ENCODE measurements around the gene SORCS1.

Gene SORCS1

GRCh38 chr10:106957823-106958588 lies 206.5 kb downstream of the SORCS1 start:
- Mint-ChIP-seq H3K4me1 (no peaks in the 10 kb centered on the region), H3K36me3 (ENCODE audit: low read depth) (no peaks in the 10 kb centered on the region), H3K27ac (peak overlapping the region in 1 of 3 experiments; percentile 21), H3K4me3 (no peak overlapping the region), H3K9me3 (peaks cover 4% of the 10 kb centered on the region), H3K27me3 (ENCODE audit: low read depth) (peaks cover 3% of the 10 kb centered on the region)
- TF ChIP-seq CTCF (IDR thresholded peaks at IDR 0.05; ENCODE audit: unreplicated experiment in 3 of 3), result no peak

GRCh38 chr10:106956216-106956915 lies 208.1 kb downstream of the SORCS1 start:
- Mint-ChIP-seq H3K4me1 (no peaks in the 10 kb centered on the region), H3K4me3 (no peak overlapping the region), H3K27me3 (ENCODE audit: low read depth) (peaks cover under 1% of the 10 kb centered on the region), H3K36me3 (ENCODE audit: low read depth) (no peaks in the 10 kb centered on the region), H3K27ac (no peak overlapping the region), H3K9me3 (no peaks in the 10 kb centered on the region)
- no peak for TF ChIP-seq CTCF (IDR thresholded peaks at IDR 0.05; ENCODE audit: unreplicated experiment in 3 of 3)

GRCh38 chr10:106955133-106955532 lies 209.4 kb downstream of the SORCS1 start:
- no peaks in the 10 kb centered on the region for H3K9me3 Mint-ChIP-seq
- H3K27ac Mint-ChIP-seq, result no peak overlapping the region

GRCh38 chr10:106952033-106952432 lies 212.5 kb downstream of the SORCS1 start:
- Mint-ChIP-seq H3K27me3 (ENCODE audit: low read depth) (no peaks in the 10 kb centered on the region), H3K36me3 (ENCODE audit: low read depth) (no peaks in the 10 kb centered on the region), H3K9me3 (no peaks in the 10 kb centered on the region), H3K4me3 (no peak overlapping the region), H3K27ac (no peak overlapping the region), H3K4me1 (no peaks in the 10 kb centered on the region)
- TF ChIP-seq CTCF (IDR thresholded peaks at IDR 0.05; ENCODE audit: unreplicated experiment in 3 of 3), result no peak

More at GRCh38 chr10:106955133-106955532, 209.4 kb downstream of the SORCS1 start:
- Mint-ChIP-seq H3K4me1 (no peaks in the 10 kb centered on the region), H3K4me3 (no peak overlapping the region), H3K27me3 (ENCODE audit: low read depth) (no peaks in the 10 kb centered on the region), H3K36me3 (ENCODE audit: low read depth) (no peaks in the 10 kb centered on the region)
- no peak for TF ChIP-seq CTCF (IDR thresholded peaks at IDR 0.05; ENCODE audit: unreplicated experiment in 3 of 3)

GRCh38 chr10:106949680-106950478 lies 214.6 kb downstream of the SORCS1 start:
- H3K4me1 Mint-ChIP-seq, result no peaks in the 10 kb centered on the region
- H3K9me3 Mint-ChIP-seq, result no peaks in the 10 kb centered on the region
- H3K4me3 Mint-ChIP-seq, result no peak overlapping the region
- no peaks in the 10 kb centered on the region for H3K27me3 Mint-ChIP-seq (ENCODE audit: low read depth)
- H3K36me3 Mint-ChIP-seq (ENCODE audit: low read depth), result no peaks in the 10 kb centered on the region
- TF ChIP-seq CTCF (IDR thresholded peaks at IDR 0.05; ENCODE audit: unreplicated experiment in 3 of 3), result no peak
- H3K27ac Mint-ChIP-seq, result no peak overlapping the region

All from nephron (organoid).